Heart left ventricle (tissue), 11 donors: ENCODE data around the gene CSF2. TPM values are rescaled to one million over a fixed set of nuclear protein-coding genes. Genes with fewer than 3 reads are reported as not detected.

Experiments
- polyA plus RNA-seq, 2 donors: library from polyadenylated mRNA; stranded (reverse); fragments of 200-250 nt; gene quantifications; one replicate each; pipeline ENCODE4 v1.2.3, GENCODE V29; 2013
- total RNA-seq, 9 donors: library from RNA; depleted of rRNA in 2 of 9; stranded (reverse); fragments of >200 nt in 2 of 9; fragmentation: NEBNext Ultra II Directional in 3 of 9; extraction: Animal tissue kit (Norgen Biotek cat#: 25700) in 3 of 9; gene quantifications; one replicate each; pipeline versions ENCODE4 v1.1.0 to v1.2.4, GENCODE V29; 2016 to 2023
- donor health status: ischemic (EF 13 %, LVEDD 7.1; RV severe dilation, severe dysfunction).
- donor health status: healthy with polysubstance abuse.
- donor health status: DM: no; HTN: yes; CAD: no.
- donor health status: DM: no; HTN: no; CAD: no.
- donor health status: ischemic (EF 25% LVEDD 5.7; RV mildly dilated, moderate dysfunction).
- donor health status: healthy.
- donor health status: DM: yes; HTN: yes; CAD: no.
- donor health status: PGD.
- donor health status: nonischemic (EF 23%, LVEDD 6.1; RV moderate dilation, normal function).

The CSF2 gene
- total and polyA plus RNA-seq, 11 donors: 0.67 TPM; not detected in 10

Other genes starting within 250 kb of the CSF2 start
- gene MEIKIN, start 128.1 kb upstream of the CSF2 start, total RNA-seq: under 1 TPM in 1 of 9 donors, not detected in 8; 0.63 TPM
- gene MEIKIN, start 128.1 kb upstream of the CSF2 start, polyA plus RNA-seq: under 1 TPM in 1 of 2 donors, not detected in 1; 0.07 TPM
- 1 to 10 TPM in 5 of 9 donors, under 1 TPM in 4; 0.53 to 3.8 (median 2.1) TPM for gene ACSL6, start 62.1 kb upstream of the CSF2 start, total RNA-seq
- 1 to 10 TPM in 1 of 2 donors, under 1 TPM in 1; 0.33 to 3.2 TPM for gene ACSL6, start 62.1 kb upstream of the CSF2 start, polyA plus RNA-seq
- not detected for gene IL3, start 13.1 kb upstream of the CSF2 start, total RNA-seq
- gene IL3, start 13.1 kb upstream of the CSF2 start, polyA plus RNA-seq: not detected
- 10 to 100 TPM; 41.2 to 80.7 (median 55.7) TPM for gene P4HA2, start 154.1 kb downstream of the CSF2 start, total RNA-seq
- 100 to 1,000 TPM in 1 of 2 donors, 10 to 100 TPM in 1; 44.3 to 140 TPM for gene P4HA2, start 154.1 kb downstream of the CSF2 start, polyA plus RNA-seq
- gene PDLIM4, start 183.9 kb downstream of the CSF2 start, total RNA-seq: 10 to 100 TPM in 3 of 9 donors, 1 to 10 TPM in 6; 2.4 to 16.9 (median 8.1) TPM
- gene PDLIM4, start 183.9 kb downstream of the CSF2 start, polyA plus RNA-seq: 1 to 10 TPM; 5.1 to 9.1 TPM
- 1 to 10 TPM in 8 of 9 donors, under 1 TPM in 1; 0.83 to 4.9 (median 2.2) TPM for gene SLC22A4, start 220.6 kb downstream of the CSF2 start, total RNA-seq
- 1 to 10 TPM in 1 of 2 donors, under 1 TPM in 1; 0.30 to 3.7 TPM for gene SLC22A4, start 220.6 kb downstream of the CSF2 start, polyA plus RNA-seq